GM19324 (cell line): ENCODE measurements around the gene PLXND1.
"Not testable (repeated sequence)": the region's sequence is repeated elsewhere in the genome, so short reads cannot be mapped to it uniquely, and the experiment has no call there.

Source experiments
- ATAC-seq: cut with Tn5 transposase; IDR thresholded peaks from one replicate; pipeline ENCODE4 v1.9.1; 2021; ENCODE audit warnings: mild to moderate bottlenecking, moderate library complexity; ENCODE audit not compliant: unreplicated experiment, low FRiP score

PLXND1 gene

GRCh38 chr3:129515108-129515820, 91.2 kb downstream of the PLXND1 start:
- ATAC-seq = not testable (repeated sequence)

GRCh38 chr3:129514563-129514962, 91.9 kb downstream of the PLXND1 start:
- ATAC-seq = no peak

GRCh38 chr3:129514110-129514509, 92.4 kb downstream of the PLXND1 start:
- ATAC-seq = no peak

GRCh38 chr3:129513705-129514104, 92.8 kb downstream of the PLXND1 start:
- no peak for ATAC-seq

GRCh38 chr3:129512595-129512994, 93.9 kb downstream of the PLXND1 start:
- ATAC-seq = no peak

GRCh38 chr3:129507181-129507831, 99.2 kb downstream of the PLXND1 start:
- ATAC-seq = no peak

- ATAC-seq = no peak
These were observed 100.2 kb downstream of the PLXND1 start for GRCh38 chr3:129506231-129506742.

- ATAC-seq = no peak
These were observed 101.1 kb downstream of the PLXND1 start for GRCh38 chr3:129505341-129505740.
